Measurements from ENCODE around the gene SELP. TPM values are rescaled to one million over a fixed set of nuclear protein-coding genes. Genes with fewer than 3 reads are reported as not detected.

Gene SELP
- total RNA-seq, 1 experiment from 2014 or later = not detected

DNA sequence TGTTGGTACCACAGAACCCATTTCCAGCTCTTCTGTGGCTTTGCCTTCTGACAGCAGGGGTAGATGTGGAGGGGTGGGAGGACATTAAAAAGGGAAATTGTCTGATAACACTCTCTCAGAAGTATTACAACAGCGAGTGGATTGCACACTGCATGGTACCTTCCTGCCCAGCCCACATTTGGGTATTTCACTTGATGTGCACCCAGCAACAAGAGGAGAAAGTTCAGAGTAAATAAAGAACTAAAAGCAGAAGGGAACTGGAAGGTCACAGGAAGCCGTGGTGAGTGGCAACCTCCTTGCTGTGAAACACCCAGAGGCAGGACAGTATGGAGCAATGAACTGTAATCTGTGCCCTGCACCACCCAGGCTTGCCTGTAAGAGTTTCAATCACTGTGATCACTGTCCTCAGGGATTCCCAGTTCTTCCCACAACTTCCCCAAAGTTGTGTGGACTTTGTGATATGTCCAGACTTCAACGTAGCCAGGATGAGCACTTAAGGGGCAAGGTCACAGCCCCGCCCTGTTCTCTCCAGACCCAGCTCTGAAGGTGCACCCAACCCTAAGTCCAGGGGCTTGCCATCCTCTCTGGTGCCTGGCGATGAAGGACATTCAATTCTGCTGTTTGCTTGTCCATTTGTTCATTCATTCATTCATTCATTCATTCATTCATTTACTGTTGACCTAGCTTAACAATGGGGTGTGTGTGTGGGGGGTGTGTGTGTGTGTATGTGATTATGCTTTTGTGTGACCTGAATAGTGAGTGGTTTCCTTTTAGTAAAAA, 25.0 kb downstream of the SELP start:
- Histone ChIP-seq H3K79me2 (ENCODE audit: low read depth) (no peaks in the 10 kb centered on the region), H3F3A (ENCODE audit: insufficient read depth, low read depth) (no peaks in the 10 kb centered on the region), H2AFZ (no peak overlapping the region), H4K20me1 (ENCODE audit: insufficient read depth) (no peaks in the 10 kb centered on the region), H3K36me3 (ENCODE audit: low read depth) (no peaks in the 10 kb centered on the region), H3K9me2 (ENCODE audit: insufficient read depth) (no peaks in the 10 kb centered on the region), H3K4me3 (no peak overlapping the region), H3K27ac (no peak overlapping the region), H3K9me3 (ENCODE audit: insufficient read depth, low read depth) (no peaks in the 10 kb centered on the region), H3K4me2 (no peak overlapping the region), H3K27me3 (ENCODE audit: insufficient read depth, low read depth) (no peaks in the 10 kb centered on the region), H3K4me1 (replicated peaks; ENCODE audit: insufficient read depth) (no peaks in the 10 kb centered on the region)
- ChIA-PET POLR2A (ENCODE audit: unreplicated experiment) (interaction anchor here (0.6 kb wide), 1 partner anchor 128 kb away, joined by 24 read pairs; no protein-coding TSS in a partner anchor), CTCF (no interaction called here)
- DNase-seq = no peak
- intact Hi-C loops (cut with micrococcal nuclease; ENCODE audit: unreplicated experiment) = no loop called here
- BruUV-seq (replicated peaks) = no TSS peak
- TF ChIP-seq, protein P1, sequence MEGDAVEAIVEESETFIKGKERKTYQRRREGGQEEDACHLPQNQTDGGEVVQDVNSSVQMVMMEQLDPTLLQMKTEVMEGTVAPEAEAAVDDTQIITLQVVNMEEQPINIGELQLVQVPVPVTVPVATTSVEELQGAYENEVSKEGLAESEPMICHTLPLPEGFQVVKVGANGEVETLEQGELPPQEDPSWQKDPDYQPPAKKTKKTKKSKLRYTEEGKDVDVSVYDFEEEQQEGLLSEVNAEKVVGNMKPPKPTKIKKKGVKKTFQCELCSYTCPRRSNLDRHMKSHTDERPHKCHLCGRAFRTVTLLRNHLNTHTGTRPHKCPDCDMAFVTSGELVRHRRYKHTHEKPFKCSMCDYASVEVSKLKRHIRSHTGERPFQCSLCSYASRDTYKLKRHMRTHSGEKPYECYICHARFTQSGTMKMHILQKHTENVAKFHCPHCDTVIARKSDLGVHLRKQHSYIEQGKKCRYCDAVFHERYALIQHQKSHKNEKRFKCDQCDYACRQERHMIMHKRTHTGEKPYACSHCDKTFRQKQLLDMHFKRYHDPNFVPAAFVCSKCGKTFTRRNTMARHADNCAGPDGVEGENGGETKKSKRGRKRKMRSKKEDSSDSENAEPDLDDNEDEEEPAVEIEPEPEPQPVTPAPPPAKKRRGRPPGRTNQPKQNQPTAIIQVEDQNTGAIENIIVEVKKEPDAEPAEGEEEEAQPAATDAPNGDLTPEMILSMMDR (conservative IDR thresholded peaks at IDR 0.05) = no peak
- TF ChIP-seq EZH2 (IDR thresholded peaks at IDR 0.05; ENCODE audit: low read depth) = no peak

DNA sequence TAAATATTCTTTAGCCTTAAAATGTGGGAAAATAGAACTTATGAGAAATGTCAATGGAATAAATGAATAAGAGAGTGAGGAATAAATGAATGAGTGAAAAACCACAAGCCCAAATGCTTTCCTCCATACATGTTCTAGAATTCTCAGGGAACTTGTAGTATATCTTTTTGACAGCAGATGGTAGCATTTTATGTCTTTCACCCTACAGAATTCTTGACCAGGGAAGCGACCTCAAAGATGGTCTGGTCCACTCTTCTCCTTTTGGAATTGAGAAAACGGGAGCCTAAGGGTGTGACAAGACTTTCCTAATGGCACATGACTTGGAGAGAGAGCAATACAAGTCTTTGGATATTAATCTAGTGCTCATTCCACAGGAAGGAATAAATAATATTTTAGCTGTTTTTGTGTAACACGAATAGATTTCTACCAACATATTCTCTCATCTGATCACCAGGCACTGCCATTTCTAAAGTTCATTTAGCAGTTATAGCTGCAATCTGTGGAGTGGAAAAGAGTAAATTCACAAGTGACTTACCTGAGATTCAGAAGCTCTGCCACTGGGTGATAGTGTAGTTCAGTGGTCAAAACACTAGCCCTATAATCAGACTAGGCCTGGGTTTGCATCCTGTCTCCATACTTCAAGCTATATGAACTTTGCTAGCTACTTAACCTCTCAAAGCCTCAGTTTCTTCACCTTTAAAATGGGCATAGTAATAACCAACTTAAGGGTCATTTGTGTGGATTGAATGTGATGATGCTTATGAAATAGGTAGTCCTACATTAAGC, 28.6 kb downstream of the SELP start:
- no peaks in the 10 kb centered on the region for H3F3A ChIP-seq (ENCODE audit: insufficient read depth, low read depth)
- POLR2A ChIA-PET (ENCODE audit: unreplicated experiment) = no interaction called here
- H4K20me1 ChIP-seq (ENCODE audit: insufficient read depth) = no peaks in the 10 kb centered on the region
- no peaks in the 10 kb centered on the region for H3K36me3 ChIP-seq (ENCODE audit: low read depth)
- H3K9me2 ChIP-seq (ENCODE audit: insufficient read depth) = no peaks in the 10 kb centered on the region
- TF ChIP-seq EZH2 (IDR thresholded peaks at IDR 0.05; ENCODE audit: low read depth) = no peak
- TF ChIP-seq, protein P1 (conservative IDR thresholded peaks at IDR 0.05) = peak; percentile 76
- intact Hi-C loops (cut with micrococcal nuclease; ENCODE audit: unreplicated experiment) = loop anchor here (1.0 kb wide), 3 partner anchors 75 to 208 kb away; no protein-coding TSS in a partner anchor
- no peaks in the 10 kb centered on the region for H3K79me2 ChIP-seq (ENCODE audit: low read depth)
- H3K27ac ChIP-seq = no peak overlapping the region
- no peak overlapping the region for H2AFZ ChIP-seq
- no peak for DNase-seq
- H3K4me3 ChIP-seq = no peak overlapping the region
- no peaks in the 10 kb centered on the region for H3K9me3 ChIP-seq (ENCODE audit: insufficient read depth, low read depth)
- no peak overlapping the region for H3K4me2 ChIP-seq
- no TSS peak for BruUV-seq (replicated peaks)
- CTCF ChIA-PET = interaction anchor here (0.6 to 1.9 kb wide), 2 partner anchors 111 to 209 kb away, joined by 3 to 13 read pairs; no protein-coding TSS in a partner anchor
- H3K4me1 ChIP-seq (replicated peaks; ENCODE audit: insufficient read depth) = no peaks in the 10 kb centered on the region
- H3K27me3 ChIP-seq (ENCODE audit: insufficient read depth, low read depth) = no peaks in the 10 kb centered on the region

DNA sequence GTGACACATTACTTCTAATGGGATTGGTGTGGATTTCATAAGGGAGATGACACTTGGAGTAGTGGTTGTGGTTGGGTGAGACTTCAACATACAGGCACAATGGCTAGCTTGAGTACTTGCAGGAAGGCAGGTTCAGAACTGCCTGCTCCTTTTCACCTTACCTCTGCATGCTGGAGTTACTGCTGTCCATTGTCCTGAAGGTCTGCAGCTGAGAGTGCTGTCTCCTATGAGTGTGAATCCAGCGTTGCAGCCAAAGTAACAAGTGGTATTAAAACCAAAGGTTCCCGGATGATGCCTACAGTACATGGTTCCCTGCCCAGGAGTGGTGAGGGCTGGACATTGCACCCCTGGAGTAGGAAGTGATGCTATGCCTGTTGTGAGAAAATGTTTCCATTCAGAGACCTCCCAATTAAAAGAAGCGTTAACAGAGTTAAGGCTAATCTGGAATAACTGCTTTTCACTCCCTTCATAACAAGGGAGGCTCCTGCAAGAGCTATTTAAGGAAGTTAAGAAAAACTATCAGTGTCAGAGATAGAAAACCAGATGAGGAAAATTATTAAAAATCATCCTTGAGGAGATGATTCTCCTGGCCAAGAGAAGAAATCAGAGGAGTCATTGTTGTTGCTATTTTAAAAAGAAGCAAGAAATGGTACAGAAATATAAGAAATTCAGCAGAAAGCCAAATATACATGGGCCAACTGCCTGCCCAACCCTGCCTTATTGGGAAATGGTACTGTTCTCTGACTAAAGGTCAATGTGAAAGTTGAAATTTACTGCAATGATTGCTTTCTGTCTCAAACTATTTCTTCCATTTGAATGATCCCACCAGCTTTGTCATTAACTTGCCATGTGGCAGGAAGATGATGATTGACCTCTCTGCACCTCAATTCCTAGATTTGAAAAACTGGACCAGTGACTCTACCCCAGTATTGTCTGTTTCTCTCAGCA, 33.9 kb downstream of the SELP start:
- BruUV-seq (replicated peaks) = no TSS peak
- Histone ChIP-seq H3F3A (ENCODE audit: insufficient read depth, low read depth) (no peaks in the 10 kb centered on the region), H3K36me3 (ENCODE audit: low read depth) (no peaks in the 10 kb centered on the region), H3K9me3 (ENCODE audit: insufficient read depth, low read depth) (no peaks in the 10 kb centered on the region), H3K9me2 (ENCODE audit: insufficient read depth) (no peaks in the 10 kb centered on the region), H2AFZ (no peak overlapping the region), H3K79me2 (ENCODE audit: low read depth) (no peaks in the 10 kb centered on the region), H3K4me2 (no peak overlapping the region), H3K4me3 (no peak overlapping the region), H3K27me3 (ENCODE audit: insufficient read depth, low read depth) (no peaks in the 10 kb centered on the region), H3K27ac (no peak overlapping the region), H4K20me1 (ENCODE audit: insufficient read depth) (no peaks in the 10 kb centered on the region), H3K4me1 (replicated peaks; ENCODE audit: insufficient read depth) (no peaks in the 10 kb centered on the region)
- TF ChIP-seq EZH2 (IDR thresholded peaks at IDR 0.05; ENCODE audit: low read depth) = no peak
- TF ChIP-seq, protein P1 (conservative IDR thresholded peaks at IDR 0.05) = no peak
- POLR2A ChIA-PET (ENCODE audit: unreplicated experiment) = no interaction called here
- DNase-seq = no peak
- intact Hi-C loops (cut with micrococcal nuclease; ENCODE audit: unreplicated experiment) = no loop called here
- CTCF ChIA-PET = no interaction called here

Measured in PC-9 (cell line).